Measurements from ENCODE around the gene NRBF2.
"Not testable (repeated sequence)": the region's sequence is repeated elsewhere in the genome, so short reads cannot be mapped to it uniquely, and the experiment has no call there.

Gene NRBF2

GRCh38 chr10:63116452-63117072 is 16.6 kb upstream of the NRBF2 start:
- DNase-seq (ENCODE audit: low read depth in 3 of 3): no peak

GRCh38 chr10:63119041-63119440 is 14.1 kb upstream of the NRBF2 start:
- no peak for DNase-seq (ENCODE audit: low read depth in 3 of 3)

GRCh38 chr10:63120554-63120953 is 12.6 kb upstream of the NRBF2 start:
- no peak for DNase-seq (ENCODE audit: low read depth in 3 of 3)

GRCh38 chr10:63123727-63124362 is 9.3 kb upstream of the NRBF2 start:
- no peak for DNase-seq (ENCODE audit: low read depth in 3 of 3)

GRCh38 chr10:63125459-63125858 is 7.7 kb upstream of the NRBF2 start:
- DNase-seq (ENCODE audit: low read depth in 3 of 3): no peak

- no peak for DNase-seq (ENCODE audit: low read depth in 3 of 3)
Observed at GRCh38 chr10:63128443-63128842, 4.7 kb upstream of the NRBF2 start.

GRCh38 chr10:63129888-63130287 is 3.2 kb upstream of the NRBF2 start:
- no peak for DNase-seq (ENCODE audit: low read depth in 3 of 3)

GRCh38 chr10:63132651-63133055 is 475 bp upstream of the NRBF2 start:
- no peak for DNase-seq (ENCODE audit: low read depth in 3 of 3)

- DNase-seq (ENCODE audit: low read depth in 3 of 3): no peak
Observed at GRCh38 chr10:63133821-63134557, 861 bp downstream of the NRBF2 start.

GRCh38 chr10:63137306-63137705 is 4.2 kb downstream of the NRBF2 start:
- DNase-seq (ENCODE audit: low read depth in 3 of 3): no peak

GRCh38 chr10:63140077-63140476 is 6.9 kb downstream of the NRBF2 start:
- no peak for DNase-seq (ENCODE audit: low read depth in 3 of 3)

- no peak for DNase-seq (ENCODE audit: low read depth in 3 of 3)
Observed at GRCh38 chr10:63142136-63142535, 9.0 kb downstream of the NRBF2 start.

- no peak for DNase-seq (ENCODE audit: low read depth in 3 of 3)
Observed at GRCh38 chr10:63143987-63144386, 10.9 kb downstream of the NRBF2 start.

GRCh38 chr10:63145782-63146181 is 12.7 kb downstream of the NRBF2 start:
- DNase-seq (ENCODE audit: low read depth in 3 of 3): no peak

GRCh38 chr10:63146503-63146902 is 13.4 kb downstream of the NRBF2 start:
- no peak for DNase-seq (ENCODE audit: low read depth in 3 of 3)

- no peak for DNase-seq (ENCODE audit: low read depth in 3 of 3)
Observed at GRCh38 chr10:63150745-63151144, 17.6 kb downstream of the NRBF2 start.

- DNase-seq (ENCODE audit: low read depth in 3 of 3): not testable (repeated sequence)
Observed at GRCh38 chr10:63153868-63154545, 20.9 kb downstream of the NRBF2 start.

GRCh38 chr10:63154546-63155387 is 21.6 kb downstream of the NRBF2 start:
- no peak for DNase-seq (ENCODE audit: low read depth in 3 of 3)

GRCh38 chr10:63155388-63156020 is 22.4 kb downstream of the NRBF2 start:
- no peak for DNase-seq (ENCODE audit: low read depth in 3 of 3)

GRCh38 chr10:63156236-63156635 is 23.1 kb downstream of the NRBF2 start:
- no peak for DNase-seq (ENCODE audit: low read depth in 3 of 3)

Measured in stimulated activated CD4-positive, alpha-beta T cell treated with anti-CD3 and anti-CD28 coated beads, TNF-alpha, amount 100 ng/mL, for 24 hours (primary cell).